HG03457 (cell line): ENCODE data around the gene CBLN4.

Experiments used
- ATAC-seq: cut with Tn5 transposase; IDR thresholded peaks from one replicate; pipeline ENCODE4 v1.9.1; 2021; ENCODE audit warnings: moderate number of reproducible peaks; ENCODE audit not compliant: unreplicated experiment

The CBLN4 gene

GRCh38 chr20:55947701-55948100, 57.6 kb downstream of the CBLN4 start:
- no peak for ATAC-seq
